Muscle layer of colon (tissue), 2 donors: Measurements from ENCODE around the gene EFTUD2.
A peak's percentile ranks its signal among the peaks of the same experiment; 100 is the strongest.
"Not testable (repeated sequence)": the region's sequence is repeated elsewhere in the genome, so short reads cannot be mapped to it uniquely, and the experiment has no call there.

Source experiments
- H3K27ac ChIP-seq: one replicate; pipeline ENCODE4 v1.7.0; 2013; ENCODE audit warnings: low read depth, mild to moderate bottlenecking, low read length, moderate library complexity
- H3K27me3 ChIP-seq, 2 donors: one replicate each; pipeline ENCODE4 v1.7.0; 2013; ENCODE audit warnings: low read length in 2 of 2, mild to moderate bottlenecking in 2 of 2; ENCODE audit not compliant: insufficient read depth in 2 of 2, control insufficient read depth in 1 of 2
- H3K36me3 ChIP-seq: one replicate; pipeline ENCODE4 v1.7.0; 2013; ENCODE audit warnings: mild to moderate bottlenecking, low read length; ENCODE audit not compliant: insufficient read depth
- H3K4me1 ChIP-seq: one replicate; pipeline ENCODE4 v1.7.0; 2013; ENCODE audit warnings: mild to moderate bottlenecking, low read length; ENCODE audit not compliant: insufficient read depth
- H3K4me3 ChIP-seq, 2 donors: one replicate each; pipeline ENCODE4 v1.7.0; 2013; ENCODE audit warnings: low read length in 2 of 2, low read depth in 1 of 2, mild to moderate bottlenecking in 1 of 2, moderate library complexity in 1 of 2
- H3K9ac ChIP-seq: one replicate; pipeline ENCODE4 v1.7.0; 2013; ENCODE audit warnings: low read length
- H3K9me3 ChIP-seq: one replicate; pipeline ENCODE4 v1.7.0; 2013; ENCODE audit warnings: mild to moderate bottlenecking, low read length
- donor health status: abdominal sarcoma.
- donor health status: Adenocarcinoma of cecum.

The EFTUD2 gene

DNA sequence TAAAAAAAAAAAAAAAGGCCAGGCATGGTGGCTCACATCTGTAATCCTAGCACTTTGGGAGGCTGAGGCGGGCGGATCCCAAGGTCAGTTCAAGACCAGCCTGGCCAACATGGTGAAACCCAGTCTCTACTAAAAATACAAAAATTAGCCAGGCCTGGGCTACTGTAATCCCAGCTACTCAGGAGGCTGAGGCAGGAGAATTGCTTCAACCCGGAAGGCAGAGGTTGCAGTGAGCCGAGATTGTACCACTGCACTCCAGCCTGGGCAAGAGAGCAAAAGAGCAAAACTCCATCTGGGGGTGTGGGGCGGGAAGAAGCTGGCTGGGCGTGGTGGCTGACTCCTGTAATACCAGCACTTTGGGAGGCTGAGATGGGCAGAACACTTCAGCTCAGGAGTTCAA lies 80.7 kb downstream of the EFTUD2 start:
- H3K36me3 ChIP-seq, H3K27ac ChIP-seq, H3K9me3 ChIP-seq, H3K9ac ChIP-seq, H3K27me3 ChIP-seq, H3K4me3 ChIP-seq: not testable (repeated sequence)
- peaks cover 26% of the 10 kb centered on the region for H3K4me1 ChIP-seq

DNA sequence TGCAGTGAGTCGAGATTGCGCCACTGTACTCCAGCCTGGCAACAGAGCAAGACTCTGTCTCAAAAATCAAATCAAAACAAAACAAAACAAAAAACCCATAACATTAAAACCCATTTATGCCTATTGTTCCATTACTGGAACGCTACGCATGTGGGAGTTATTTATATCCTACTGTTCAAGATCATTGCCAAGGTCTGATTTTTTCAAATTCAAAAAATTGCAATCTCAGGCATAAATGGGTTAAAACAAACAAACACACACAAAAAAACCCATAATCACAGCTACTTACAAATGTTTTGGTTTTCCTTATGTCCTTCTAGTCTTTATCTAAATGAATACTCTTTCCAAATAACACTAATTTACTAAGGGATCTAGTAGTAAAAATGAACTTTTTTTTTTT lies 87.0 kb downstream of the EFTUD2 start:
- Histone ChIP-seq H3K36me3 (no peaks in the 10 kb centered on the region), H3K27me3 (no peaks in the 10 kb centered on the region), H3K9me3 (no peaks in the 10 kb centered on the region), H3K4me1 (peaks cover 25% of the 10 kb centered on the region), H3K4me3 (no peak overlapping the region), H3K9ac (no peak overlapping the region), H3K27ac (peak overlapping the region; percentile 68)

DNA sequence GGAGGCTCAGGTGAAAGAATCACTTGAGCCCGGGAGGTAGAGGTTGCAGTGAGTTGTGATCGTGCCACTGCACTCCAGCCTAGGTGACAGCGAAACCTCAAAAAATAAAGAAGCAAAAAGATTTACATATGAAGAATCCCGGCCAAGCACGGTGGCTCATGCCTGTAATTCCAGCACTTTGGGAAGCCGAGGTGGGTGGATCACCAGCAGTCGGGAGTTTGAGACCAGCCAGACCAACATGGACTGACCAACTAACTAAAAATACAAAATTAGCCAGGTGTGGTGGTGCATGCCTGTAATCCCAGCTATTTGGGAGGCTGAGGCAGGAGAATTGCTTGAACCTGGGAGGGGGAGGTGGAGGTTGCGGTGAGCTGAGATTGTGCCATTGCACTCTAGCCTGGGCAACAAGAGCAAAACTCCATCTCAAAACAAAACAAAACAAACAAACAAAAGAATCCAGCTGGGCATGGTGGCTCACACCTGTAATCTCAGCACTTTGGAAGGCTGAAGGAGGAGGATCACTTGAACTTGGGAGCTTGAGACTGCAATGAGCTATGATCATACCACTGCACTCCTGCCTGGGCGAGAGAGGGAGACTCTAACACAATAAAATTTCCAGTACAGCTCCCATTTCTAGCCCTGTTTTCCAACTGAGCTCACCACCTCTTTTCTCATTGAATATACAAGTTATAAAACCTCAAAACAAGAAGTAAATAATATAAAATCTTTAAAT lies 90.4 kb downstream of the EFTUD2 start:
- not testable (repeated sequence) for H3K4me3 ChIP-seq, H3K9ac ChIP-seq, H3K36me3 ChIP-seq, H3K27me3 ChIP-seq, H3K9me3 ChIP-seq
- Histone ChIP-seq H3K27ac (peak overlapping the region; percentile 88), H3K4me1 (peaks cover 53% of the 10 kb centered on the region)

DNA sequence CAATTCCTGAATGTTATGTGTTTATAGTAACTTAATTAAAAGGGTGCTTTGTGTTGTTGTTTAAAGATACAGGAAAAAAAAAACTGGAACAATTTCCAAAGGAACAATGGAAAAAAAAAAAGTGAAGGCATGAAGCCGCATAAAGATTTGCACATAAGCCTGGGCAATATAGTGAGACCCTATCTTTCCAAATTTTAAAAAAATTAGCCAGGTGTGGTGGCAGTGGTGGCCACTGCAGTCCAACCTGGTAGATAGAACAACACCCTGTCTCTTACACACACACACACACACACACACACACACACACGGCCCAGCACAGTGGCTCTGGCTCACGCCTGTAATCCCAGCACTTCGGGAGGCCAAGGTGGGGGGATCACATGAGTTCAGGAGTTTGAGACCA lies 91.1 kb downstream of the EFTUD2 start:
- peaks cover 59% of the 10 kb centered on the region for H3K4me1 ChIP-seq
- peak overlapping the region; percentile 88 for H3K27ac ChIP-seq
- H3K9me3 ChIP-seq: no peaks in the 10 kb centered on the region
- peaks cover 9% of the 10 kb centered on the region for H3K36me3 ChIP-seq
- no peak overlapping the region for H3K4me3 ChIP-seq
- no peak overlapping the region for H3K9ac ChIP-seq
- no peaks in the 10 kb centered on the region for H3K27me3 ChIP-seq

DNA sequence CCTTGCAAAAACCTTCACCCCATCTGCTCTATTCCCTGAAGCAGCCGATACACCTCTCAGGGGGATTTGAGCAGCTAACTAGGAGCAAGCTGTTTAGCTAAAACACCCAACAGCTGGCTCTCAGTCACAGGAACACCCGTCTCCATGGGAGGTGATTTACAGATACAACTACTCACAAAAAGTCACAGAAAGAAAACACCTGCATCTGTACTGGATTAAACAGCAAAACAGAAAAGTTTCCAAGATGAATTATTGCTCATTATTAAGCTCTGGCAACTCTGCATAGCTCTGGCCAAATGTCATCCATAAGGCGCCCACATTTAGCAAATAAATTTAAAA lies 91.5 kb downstream of the EFTUD2 start:
- peaks cover 9% of the 10 kb centered on the region for H3K36me3 ChIP-seq
- H3K9me3 ChIP-seq: no peaks in the 10 kb centered on the region
- peaks cover 63% of the 10 kb centered on the region for H3K4me1 ChIP-seq
- H3K27ac ChIP-seq: peak overlapping the region; percentile 88
- H3K9ac ChIP-seq: no peak overlapping the region
- no peaks in the 10 kb centered on the region for H3K27me3 ChIP-seq
- no peak overlapping the region for H3K4me3 ChIP-seq

DNA sequence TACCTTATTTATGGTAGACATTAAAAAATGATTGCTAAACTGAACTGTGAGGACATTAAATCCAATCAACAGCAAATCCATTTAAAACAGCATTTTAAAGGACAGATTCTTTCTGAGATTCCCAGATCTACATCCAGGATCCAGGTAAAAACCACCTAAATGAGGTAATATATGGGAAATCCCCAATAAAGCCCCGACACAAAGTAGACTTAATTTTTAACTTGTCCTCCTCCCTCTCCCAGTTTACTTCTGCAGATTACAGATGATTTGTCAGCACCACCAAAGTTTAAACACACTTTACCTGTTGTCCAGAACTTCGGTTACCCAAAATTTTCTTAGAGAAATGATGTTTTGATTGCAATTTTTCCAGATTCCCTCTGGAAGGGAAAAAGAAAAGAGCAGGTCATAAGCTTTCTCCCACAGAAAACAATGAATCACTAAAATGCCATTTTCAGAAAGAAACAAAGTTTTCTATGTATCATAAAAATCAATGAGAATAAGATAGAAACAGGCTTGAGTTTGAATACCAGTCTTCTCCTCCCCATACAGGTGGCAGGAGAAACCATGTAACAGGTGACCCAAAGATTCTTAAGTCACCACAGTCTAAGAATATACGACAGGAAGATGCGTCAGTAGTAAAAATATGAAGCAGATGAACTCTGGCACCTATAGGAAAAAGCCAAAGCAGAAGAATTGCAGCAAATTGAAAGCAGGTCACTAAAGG lies 92.0 kb downstream of the EFTUD2 start:
- no peaks in the 10 kb centered on the region for H3K27me3 ChIP-seq
- H3K36me3 ChIP-seq: peaks cover 9% of the 10 kb centered on the region
- no peak overlapping the region for H3K9ac ChIP-seq
- H3K27ac ChIP-seq: peak overlapping the region; percentile 88
- peaks cover 68% of the 10 kb centered on the region for H3K4me1 ChIP-seq
- no peaks in the 10 kb centered on the region for H3K9me3 ChIP-seq
- no peak overlapping the region for H3K4me3 ChIP-seq

DNA sequence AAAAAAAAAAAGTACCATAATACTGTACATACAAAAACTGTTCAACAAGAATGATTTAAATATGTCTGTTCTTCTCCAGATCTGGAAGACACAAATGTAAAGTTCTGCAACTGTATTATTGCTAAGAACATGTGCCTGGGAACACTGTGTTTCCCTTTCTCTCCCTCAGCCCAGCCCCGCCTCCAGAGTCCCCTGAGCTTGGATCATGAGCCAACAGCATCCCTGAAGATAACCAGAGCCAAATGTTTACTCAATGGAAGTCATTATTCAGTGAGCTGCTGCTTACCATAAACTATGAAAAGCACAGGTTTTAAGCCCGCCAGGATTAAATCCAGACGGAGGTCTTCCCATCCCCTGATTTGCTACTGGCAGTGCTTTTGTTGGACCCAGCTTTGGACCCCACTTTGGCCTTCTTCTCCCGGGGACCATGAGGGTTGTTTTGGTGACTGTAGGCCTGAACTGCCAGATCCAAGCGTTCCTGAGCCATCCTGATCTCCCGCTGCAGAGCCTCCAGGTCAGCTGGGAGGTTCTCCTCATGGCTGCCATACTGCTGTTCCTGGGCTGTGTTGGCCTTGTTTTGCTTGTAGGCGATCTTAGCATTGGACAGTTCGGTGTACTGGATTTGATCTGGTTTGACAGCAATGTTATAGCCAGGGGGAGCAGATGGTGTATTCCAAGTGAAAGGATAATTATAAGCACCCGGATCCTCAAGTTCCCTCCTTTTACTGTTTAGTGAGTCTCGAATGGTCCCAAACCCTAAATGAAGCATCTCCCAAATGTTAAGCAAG lies 94.7 kb downstream of the EFTUD2 start:
- peak overlapping the region; percentile 88 for H3K27ac ChIP-seq
- peaks cover 82% of the 10 kb centered on the region for H3K4me1 ChIP-seq
- no peaks in the 10 kb centered on the region for H3K9me3 ChIP-seq
- peak overlapping the region in 1 of 2 donors; percentile 5 for H3K4me3 ChIP-seq
- H3K36me3 ChIP-seq: peaks cover 13% of the 10 kb centered on the region
- no peak overlapping the region for H3K9ac ChIP-seq
- no peaks in the 10 kb centered on the region for H3K27me3 ChIP-seq

DNA sequence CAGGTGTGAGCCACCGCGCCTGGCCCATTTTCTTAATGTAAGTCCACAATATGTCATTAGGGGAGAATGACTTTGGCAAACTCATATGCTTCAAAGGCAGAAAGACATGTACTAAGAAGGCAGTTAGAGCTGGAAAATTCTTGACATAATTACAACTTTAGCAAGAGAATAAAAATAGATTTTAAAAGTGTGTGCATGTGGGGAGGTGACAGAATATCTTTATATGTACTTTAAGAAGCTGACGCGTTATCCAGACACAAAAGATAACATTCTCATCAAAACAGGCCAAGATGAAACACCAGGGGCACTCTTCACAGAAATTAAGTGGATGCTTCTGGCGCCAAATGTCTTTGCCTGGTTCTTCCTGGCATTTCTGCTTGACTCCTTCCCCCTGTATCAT lies 97.4 kb downstream of the EFTUD2 start:
- Histone ChIP-seq H3K36me3 (peaks cover 13% of the 10 kb centered on the region), H3K27ac (peak overlapping the region; percentile 84), H3K27me3 (no peaks in the 10 kb centered on the region), H3K9ac (peak overlapping the region; percentile 31), H3K4me1 (peaks cover 82% of the 10 kb centered on the region), H3K9me3 (no peaks in the 10 kb centered on the region), H3K4me3 (no peak overlapping the region)
